GM12875 (cell line): Measurements from ENCODE around the gene CYS1.

ENCODE experiments used
- H3K4me3 ChIP-seq: one replicate; pipeline ENCODE4 v1.5.1; 2011; ENCODE audit warnings: low read depth, low read length, control low read depth
- TF ChIP-seq, protein P1 (sequence below): IDR thresholded peaks from 2 replicates; pipeline ENCODE4 v1.5.1; 2011; ENCODE audit warnings: low read depth, mild to moderate bottlenecking, control low read depth, inconsistent platforms, low read length, moderate library complexity, borderline replicate concordance; ENCODE audit not compliant: insufficient read depth

CYS1 gene

DNA sequence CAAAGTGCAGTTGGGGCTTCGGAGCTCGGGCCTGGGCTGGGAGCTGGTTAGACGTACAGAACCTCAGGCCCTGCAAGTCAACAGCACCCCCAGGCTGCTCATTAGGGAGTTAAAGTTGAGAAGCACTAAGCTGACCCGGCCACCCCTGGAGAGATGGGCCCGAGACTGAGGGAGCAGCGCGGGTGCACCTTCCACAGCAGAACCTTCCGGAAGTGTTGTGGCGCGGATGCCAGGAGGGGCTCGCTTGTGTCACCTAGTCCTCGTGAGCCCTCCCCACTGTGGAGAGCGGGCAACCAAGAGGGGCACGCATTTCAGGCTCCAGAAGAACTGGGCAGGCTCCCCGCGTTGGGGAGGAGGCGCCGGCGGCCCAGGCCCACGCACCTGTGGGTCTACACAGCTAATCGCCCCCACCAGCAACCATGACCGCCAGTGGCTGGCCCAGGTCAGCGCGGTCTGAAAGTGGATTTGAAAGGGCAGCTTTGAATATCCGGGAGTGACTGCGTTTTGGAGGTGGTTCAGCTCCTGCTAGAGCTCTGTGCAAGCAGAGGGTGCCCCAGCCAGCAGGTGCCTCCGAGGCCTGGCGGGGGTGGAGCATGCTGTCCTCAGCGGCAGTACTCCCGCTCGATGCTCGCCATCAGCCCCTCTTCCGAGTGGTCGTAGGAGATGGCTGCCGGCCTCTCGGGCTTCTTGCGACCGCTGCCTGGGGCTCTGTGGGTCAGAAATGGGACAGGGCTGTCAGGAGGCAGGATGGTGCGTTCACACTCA is 21.8 kb downstream of the CYS1 start:
- no peak overlapping the region for H3K4me3 ChIP-seq
- TF ChIP-seq, protein P1, sequence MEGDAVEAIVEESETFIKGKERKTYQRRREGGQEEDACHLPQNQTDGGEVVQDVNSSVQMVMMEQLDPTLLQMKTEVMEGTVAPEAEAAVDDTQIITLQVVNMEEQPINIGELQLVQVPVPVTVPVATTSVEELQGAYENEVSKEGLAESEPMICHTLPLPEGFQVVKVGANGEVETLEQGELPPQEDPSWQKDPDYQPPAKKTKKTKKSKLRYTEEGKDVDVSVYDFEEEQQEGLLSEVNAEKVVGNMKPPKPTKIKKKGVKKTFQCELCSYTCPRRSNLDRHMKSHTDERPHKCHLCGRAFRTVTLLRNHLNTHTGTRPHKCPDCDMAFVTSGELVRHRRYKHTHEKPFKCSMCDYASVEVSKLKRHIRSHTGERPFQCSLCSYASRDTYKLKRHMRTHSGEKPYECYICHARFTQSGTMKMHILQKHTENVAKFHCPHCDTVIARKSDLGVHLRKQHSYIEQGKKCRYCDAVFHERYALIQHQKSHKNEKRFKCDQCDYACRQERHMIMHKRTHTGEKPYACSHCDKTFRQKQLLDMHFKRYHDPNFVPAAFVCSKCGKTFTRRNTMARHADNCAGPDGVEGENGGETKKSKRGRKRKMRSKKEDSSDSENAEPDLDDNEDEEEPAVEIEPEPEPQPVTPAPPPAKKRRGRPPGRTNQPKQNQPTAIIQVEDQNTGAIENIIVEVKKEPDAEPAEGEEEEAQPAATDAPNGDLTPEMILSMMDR, result no peak

DNA sequence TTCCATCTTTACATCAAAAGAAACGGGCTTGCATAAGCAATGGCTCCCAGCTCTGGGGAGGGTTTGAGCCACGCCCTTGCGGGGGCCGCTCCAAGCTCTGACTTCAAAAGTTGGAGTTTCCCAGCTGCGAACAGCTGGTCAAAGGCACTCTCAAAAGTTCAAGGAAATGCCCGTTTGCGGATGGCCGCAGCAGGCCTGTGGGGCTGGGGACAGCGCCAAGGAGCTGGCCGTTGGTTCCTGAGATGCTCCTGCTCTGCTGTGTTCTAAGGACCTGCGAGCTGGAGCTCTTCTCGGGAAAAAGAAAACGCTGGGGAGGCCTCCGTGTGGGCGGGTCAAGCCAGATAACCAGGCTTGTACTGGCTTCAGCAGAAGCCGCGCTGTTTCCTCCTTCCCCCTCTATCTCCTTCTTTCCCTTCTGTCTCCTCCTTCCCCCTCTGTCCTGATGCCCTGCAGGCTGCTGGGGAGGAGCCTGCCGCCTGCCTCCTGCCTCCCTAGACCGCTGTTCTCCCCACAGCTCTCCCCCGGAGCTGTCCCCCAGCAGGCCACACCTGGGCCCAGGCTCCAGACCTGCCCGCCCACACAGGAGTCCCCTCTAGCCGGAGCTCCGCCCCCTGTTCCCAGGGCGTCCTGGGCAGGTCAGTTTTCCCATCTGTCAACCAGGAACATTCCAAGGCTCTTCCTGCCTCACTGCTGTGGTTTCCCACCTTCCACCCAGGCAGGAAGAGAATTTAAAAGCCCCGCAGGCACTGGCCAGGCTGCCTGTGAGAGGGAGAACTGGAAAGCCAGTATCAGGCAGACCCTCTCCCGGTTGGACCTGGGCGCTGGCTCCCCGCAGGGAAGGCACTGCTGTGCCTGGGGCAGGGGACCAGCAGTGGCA is 22.7 kb downstream of the CYS1 start:
- TF ChIP-seq, protein P1, result no peak
- no peak overlapping the region for H3K4me3 ChIP-seq

DNA sequence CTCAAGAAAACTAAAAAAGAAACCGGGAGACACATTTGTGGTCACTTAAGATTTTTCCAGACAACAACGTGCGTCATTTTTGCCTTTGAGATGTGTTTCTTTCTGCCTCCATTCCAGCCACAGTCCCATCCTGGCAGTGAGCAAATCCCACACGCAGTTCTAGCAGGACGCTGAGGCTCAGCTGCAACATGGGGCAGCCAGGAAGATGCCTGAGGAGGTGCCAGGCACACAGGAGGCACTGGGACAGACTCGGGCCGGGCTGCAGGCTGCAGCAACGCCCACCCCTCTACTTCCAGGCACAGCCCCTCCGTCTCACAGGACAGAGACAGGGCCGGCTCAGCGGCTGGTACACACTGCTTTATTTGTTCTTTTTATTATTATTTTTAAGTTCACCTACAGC is 23.8 kb downstream of the CYS1 start:
- H3K4me3 ChIP-seq, result no peak overlapping the region
- TF ChIP-seq, protein P1, result no peak

DNA sequence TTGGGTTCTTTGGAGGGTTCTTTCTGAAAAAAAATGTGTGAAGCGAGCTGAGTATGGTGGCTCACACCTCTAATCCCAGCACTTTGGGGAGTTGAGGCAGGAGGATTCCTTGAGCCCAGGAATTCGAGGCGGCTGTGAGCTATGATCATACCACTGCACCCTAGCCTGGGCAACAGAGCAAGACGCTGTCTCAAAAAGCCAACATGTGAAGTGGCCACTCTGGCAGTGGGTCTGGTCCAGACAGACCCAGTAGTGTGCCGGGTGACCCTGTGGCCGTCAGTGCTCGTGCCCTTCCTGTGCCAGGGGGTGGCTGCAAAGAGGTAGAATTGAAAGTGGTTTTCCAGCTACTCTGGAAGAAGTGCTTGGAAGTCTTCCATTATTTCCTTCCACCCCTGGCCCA is 25.2 kb downstream of the CYS1 start:
- TF ChIP-seq, protein P1, result no peak
- no peak overlapping the region for H3K4me3 ChIP-seq

DNA sequence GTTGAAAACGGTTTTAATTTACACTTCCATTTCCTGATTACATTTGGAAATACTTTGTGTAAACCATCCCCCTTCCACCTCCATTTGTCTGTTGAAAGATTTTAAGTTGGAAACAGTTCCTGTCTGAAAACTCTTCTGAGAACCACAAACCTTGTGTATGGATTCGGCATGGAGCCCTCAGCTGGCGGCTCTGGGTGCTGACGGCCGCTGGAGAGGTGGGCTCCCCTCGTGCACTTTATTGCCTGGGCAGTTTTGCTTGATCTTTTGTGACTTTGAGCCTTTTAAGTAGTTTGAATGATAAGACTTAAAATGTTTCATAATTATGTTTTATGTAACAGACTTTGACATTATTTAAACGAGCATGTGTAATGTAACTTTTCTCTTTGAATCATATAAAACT is 25.8 kb downstream of the CYS1 start:
- TF ChIP-seq, protein P1, result no peak
- no peak overlapping the region for H3K4me3 ChIP-seq

DNA sequence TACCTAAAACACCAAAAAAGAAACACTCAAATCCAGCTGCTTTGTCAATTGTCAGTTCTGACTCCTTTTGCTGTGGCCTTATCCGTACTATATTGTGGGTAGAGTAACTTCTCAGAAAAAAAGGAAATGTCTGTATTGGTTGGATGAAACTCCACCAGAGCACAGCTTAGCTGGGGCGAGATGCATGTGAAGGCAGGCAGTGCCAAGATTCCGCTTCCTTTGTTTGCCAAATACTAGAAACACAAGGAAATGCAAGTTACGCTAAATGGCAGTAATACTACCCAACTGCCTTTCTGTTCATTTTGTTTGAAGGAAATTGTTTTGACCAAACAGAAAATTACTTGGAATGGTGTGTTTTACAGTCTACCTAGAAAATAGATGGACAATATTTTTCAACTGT is 26.9 kb downstream of the CYS1 start:
- TF ChIP-seq, protein P1, result no peak

More for the DNA sequence above, 26.9 kb downstream of the CYS1 start:
- H3K4me3 ChIP-seq, result no peak overlapping the region
